ENCODE results near the gene GSK3A. TPM values are rescaled to one million over a fixed set of nuclear protein-coding genes. Genes with fewer than 3 reads are reported as not detected.

Gene GSK3A
- total RNA-seq, 4 donors from 2014 or later = 33.8 to 46.1 (median 41.8) TPM

DNA sequence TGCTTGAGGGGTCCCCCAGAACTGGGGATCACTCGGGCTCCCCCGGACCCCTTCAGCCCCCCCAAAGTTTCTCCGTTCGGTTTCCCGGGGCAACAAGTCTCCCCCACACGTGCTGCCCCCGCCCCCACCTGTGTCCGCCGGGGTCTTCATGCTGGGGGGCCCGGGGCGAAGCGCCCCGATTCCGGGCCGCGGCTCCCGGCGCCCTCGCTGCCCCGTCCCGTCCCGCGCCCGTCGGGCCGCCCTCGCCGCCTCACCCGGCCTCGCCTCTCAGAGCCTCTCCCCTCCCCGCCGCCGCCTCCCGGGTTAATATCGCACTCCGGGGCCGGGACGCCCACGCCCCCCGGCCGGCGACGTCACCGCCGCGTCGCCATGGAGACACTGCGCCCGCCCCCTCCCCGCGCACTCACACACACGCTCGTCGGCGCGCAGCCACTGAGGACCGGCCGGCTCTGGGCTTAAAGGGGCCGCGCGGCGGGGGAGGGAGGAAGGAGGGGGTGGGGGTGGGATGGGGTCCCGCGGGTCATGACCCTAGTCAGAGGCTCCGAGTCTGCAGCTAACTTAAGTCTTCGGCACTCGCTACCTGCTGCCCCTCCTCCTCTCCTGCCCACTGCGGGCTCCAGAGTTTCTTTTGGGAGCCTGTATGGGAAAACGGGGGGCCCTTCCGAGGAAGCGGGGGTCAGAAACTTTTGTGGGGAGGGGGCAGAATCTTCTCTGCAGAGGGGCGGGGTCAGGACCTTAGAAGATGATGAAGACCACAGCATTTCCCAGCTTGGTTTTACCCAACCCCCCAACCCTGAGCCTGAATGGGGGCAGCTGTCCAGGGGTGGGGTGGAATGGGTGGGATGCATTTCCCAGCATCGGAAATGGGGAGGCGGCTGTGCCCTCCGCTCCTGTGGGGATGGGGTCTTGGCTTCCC is 12.7 kb upstream of the GSK3A start, which contains the start of gene ERF:
TSS of gene ERF (minus strand) at position 279 of the 916 bp plus-strand sequence. CDS start at position 150, 129 bp downstream.
- Histone ChIP-seq H3K9me3 (no peaks in the 10 kb centered on the region), H3K4me3 (peak within 1 kb of the TSS; percentile 85 to 98 (median 96)), H3K27ac (replicated peaks in 1 of 4) (peak within 1 kb of the TSS; percentile 100), H3K4me1 (peaks cover 43 to 54% (median 51%) of the 10 kb centered on the region in 4 donors), H3K36me3 (peaks cover 0 to 3% (median 2%) of the 10 kb centered on the region in 4 donors), H3K27me3 (no peaks in the 10 kb centered on the region)
- DNase-seq (ENCODE audit: extremely low spot score) = peak; percentile 99
- TF ChIP-seq POLR2A (IDR thresholded peaks at IDR 0.05; ENCODE audit: low read depth) (peak; percentile 95), POLR2AphosphoS5 (IDR thresholded peaks at IDR 0.05) (peak; percentile 98 to 99), EP300 (IDR thresholded peaks at IDR 0.05) (no peak)
- TF ChIP-seq, protein P1, sequence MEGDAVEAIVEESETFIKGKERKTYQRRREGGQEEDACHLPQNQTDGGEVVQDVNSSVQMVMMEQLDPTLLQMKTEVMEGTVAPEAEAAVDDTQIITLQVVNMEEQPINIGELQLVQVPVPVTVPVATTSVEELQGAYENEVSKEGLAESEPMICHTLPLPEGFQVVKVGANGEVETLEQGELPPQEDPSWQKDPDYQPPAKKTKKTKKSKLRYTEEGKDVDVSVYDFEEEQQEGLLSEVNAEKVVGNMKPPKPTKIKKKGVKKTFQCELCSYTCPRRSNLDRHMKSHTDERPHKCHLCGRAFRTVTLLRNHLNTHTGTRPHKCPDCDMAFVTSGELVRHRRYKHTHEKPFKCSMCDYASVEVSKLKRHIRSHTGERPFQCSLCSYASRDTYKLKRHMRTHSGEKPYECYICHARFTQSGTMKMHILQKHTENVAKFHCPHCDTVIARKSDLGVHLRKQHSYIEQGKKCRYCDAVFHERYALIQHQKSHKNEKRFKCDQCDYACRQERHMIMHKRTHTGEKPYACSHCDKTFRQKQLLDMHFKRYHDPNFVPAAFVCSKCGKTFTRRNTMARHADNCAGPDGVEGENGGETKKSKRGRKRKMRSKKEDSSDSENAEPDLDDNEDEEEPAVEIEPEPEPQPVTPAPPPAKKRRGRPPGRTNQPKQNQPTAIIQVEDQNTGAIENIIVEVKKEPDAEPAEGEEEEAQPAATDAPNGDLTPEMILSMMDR (IDR thresholded peaks at IDR 0.05) = peak in 1 of 3 experiments; percentile 22
- intact Hi-C loops (cut with DNase I) = no loop called here
- 0% methylated on average over 8 of the region's 75 CpGs for WGBS

DNA sequence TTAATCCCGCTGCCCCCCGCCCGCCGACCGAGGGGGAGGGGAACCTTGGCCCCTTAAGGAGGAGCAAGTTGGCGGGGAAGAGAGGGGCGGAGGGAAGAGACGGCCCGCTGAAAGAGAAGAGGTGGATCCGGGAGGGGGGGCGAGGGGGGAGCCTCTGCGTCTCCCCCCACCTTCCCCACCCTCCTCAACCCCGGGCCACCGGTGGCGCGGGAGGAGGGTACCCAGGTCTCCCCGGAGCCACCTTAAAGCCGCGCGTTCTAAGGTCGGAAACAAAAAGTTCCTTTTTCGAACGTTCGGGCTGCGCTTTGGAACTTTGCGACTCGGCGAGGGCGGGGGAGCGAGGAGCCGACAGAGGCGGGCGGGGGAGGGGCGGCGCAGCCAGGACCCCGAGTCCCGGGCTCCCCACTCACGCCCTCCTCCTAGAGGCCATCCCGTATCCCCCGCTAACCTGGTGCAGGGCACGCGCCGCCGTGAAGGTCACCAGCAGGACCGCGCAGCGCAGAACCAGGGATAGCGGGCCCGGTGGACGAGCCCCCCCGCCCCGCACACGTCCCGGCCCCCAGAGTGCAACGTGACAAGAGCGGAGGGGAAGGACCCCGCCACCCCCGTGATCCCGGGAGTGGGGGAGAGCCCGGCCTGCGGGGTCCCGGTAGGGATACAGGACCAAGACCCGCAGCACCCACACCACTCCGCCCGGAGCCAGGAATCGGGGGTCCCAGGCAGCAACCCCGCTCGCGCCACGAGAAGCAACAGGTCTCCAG is 11.9 kb upstream of the GSK3A start:
- Histone ChIP-seq H3K4me1 (peaks cover 51 to 62% (median 59%) of the 10 kb centered on the region in 4 donors), H3K27me3 (no peaks in the 10 kb centered on the region), H3K9me3 (no peaks in the 10 kb centered on the region), H3K36me3 (peaks cover 0 to 12% (median 10%) of the 10 kb centered on the region in 4 donors), H3K4me3 (peak overlapping the region; percentile 85 to 98 (median 96)), H3K27ac (replicated peaks in 1 of 4) (peak overlapping the region; percentile 100)
- no CpG with 5 or more reads among the region's 70 CpGs for WGBS
- peak; percentile 96 for DNase-seq (ENCODE audit: extremely low spot score)
- intact Hi-C loops (cut with DNase I) = no loop called here
- TF ChIP-seq, protein P1 (IDR thresholded peaks at IDR 0.05) = peak in 1 of 3 experiments; percentile 2
- TF ChIP-seq EP300 (IDR thresholded peaks at IDR 0.05) (no peak), POLR2AphosphoS5 (IDR thresholded peaks at IDR 0.05) (peak; percentile 64 to 75)

DNA sequence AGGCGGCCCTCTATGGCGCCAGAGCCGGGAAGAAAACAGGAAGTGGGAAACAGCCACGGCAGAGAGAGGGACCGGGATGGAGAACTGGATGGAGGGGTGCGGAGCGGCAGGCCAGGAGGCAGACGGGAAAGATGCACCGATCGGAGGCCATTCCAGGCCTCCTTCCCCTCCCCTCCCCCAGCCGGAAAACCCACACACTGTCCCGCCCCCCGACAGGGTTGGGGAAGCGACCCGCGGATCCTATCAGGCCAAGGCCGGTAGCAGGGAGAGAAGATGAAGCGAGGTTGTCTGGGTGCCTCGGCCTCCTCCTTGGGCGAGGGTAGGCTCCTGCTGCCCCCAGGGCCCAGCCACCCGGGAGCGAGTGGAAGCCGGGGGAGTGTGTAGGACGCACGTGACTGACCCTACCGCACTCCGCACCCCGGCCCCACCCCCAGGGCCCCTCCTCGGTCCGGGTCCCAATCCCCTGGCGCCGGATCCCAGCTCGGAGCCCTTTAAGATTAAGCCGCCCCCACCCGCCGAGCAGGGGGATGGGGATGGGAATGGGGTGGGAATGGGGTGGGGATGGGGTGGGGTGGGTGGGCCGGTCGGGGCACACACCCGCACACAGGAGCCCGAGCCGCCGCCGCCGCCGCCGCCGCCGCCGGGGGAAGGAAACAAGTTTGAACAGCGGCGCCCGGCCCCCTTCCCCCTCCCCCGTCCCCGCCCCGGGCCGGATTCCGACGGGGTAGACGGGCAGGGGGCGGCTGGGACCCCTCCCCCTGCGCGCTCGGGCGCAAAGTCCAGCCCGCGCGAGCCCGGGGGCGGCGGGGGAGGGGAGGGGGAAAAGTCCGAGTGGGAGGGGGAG is 11.1 kb upstream of the GSK3A start:
- H3K4me1 ChIP-seq = peaks cover 57 to 70% (median 67%) of the 10 kb centered on the region in 4 donors
- H3K4me3 ChIP-seq = peak overlapping the region; percentile 85 to 98 (median 96)
- DNase-seq (ENCODE audit: extremely low spot score) = no peak
- 1% methylated on average over 30 of the region's 71 CpGs for WGBS
- intact Hi-C loops (cut with DNase I) = no loop called here
- H3K36me3 ChIP-seq = peaks cover 5 to 20% (median 18%) of the 10 kb centered on the region in 4 donors
- H3K27ac ChIP-seq (replicated peaks in 1 of 4) = peak overlapping the region; percentile 100
- H3K27me3 ChIP-seq = no peaks in the 10 kb centered on the region
- TF ChIP-seq, protein P1 (IDR thresholded peaks at IDR 0.05) = no peak
- TF ChIP-seq POLR2AphosphoS5 (IDR thresholded peaks at IDR 0.05) (peak; percentile 37 to 64), POLR2A (IDR thresholded peaks at IDR 0.05; ENCODE audit: low read depth) (no peak), EP300 (IDR thresholded peaks at IDR 0.05) (no peak)
- H3K9me3 ChIP-seq = no peaks in the 10 kb centered on the region
